ENCODE results near the gene PAK6.

The PAK6 gene

DNA sequence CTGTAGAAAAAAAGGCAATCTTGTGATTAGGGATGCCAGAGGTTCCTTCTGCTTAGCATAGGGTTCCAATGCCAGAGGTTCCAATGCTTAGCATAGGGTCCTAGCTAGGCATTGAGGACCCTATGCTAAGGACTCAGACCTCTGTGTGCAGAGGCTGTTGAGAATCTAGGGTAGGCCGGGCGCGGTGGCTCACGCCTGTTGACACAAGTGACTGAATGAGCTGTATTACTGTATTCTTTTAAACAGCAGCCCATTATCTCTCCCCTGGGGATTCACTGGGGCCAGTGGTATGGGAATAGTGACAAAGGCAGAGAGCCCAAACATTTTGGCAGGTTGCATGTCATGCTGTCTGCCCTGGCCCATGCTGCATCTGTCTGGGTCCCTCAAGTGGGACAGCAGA lies 16.2 kb downstream of the PAK6 start:
- Histone ChIP-seq H3K4ac (ENCODE audit: low read depth, low read length) (no peak overlapping the region), H2AK5ac (ENCODE audit: low read length) (no peak overlapping the region), H4K5ac (ENCODE audit: low read length) (no peak overlapping the region), H3K27ac (ENCODE audit: low read depth, low read length) (no peak overlapping the region), H3K79me1 (ENCODE audit: low read length) (no peaks in the 10 kb centered on the region), H3K4me3 (ENCODE audit: low read length) (no peak overlapping the region), H3K23ac (ENCODE audit: low read length) (no peak overlapping the region), H3K9ac (ENCODE audit: low read length) (no peak overlapping the region), H2BK120ac (ENCODE audit: low read depth, low read length) (no peak overlapping the region), H3K36me3 (ENCODE audit: control insufficient read depth, insufficient read depth, low read length) (no peaks in the 10 kb centered on the region), H3K27me3 (ENCODE audit: insufficient read depth, low read length, poor library complexity) (peaks cover 12% of the 10 kb centered on the region), H3K18ac (ENCODE audit: low read length) (no peak overlapping the region), H3K4me2 (ENCODE audit: low read length) (no peak overlapping the region), H3K4me1 (ENCODE audit: control insufficient read depth, low read depth, low read length) (peaks cover 11% of the 10 kb centered on the region), H4K8ac (ENCODE audit: low read depth, low read length) (no peak overlapping the region), H3K56ac (ENCODE audit: low read length) (no peak overlapping the region), H3K79me2 (ENCODE audit: control insufficient read depth, insufficient read depth, low read length) (no peaks in the 10 kb centered on the region), H2BK15ac (replicated peaks; ENCODE audit: low read depth) (no peak overlapping the region), H2BK5ac (ENCODE audit: low read length) (no peak overlapping the region)
- no peak for DNase-seq
- WGBS (ENCODE audit: extremely low coverage, insufficient coverage, low lambda C conversion rate) = no CpG with 5 or more reads among the region's 4 CpGs

- H4K8ac ChIP-seq (ENCODE audit: low read depth, low read length) = no peak overlapping the region
- no CpG with 5 or more reads among the region's 17 CpGs for WGBS (ENCODE audit: extremely low coverage, insufficient coverage, low lambda C conversion rate)
- H3K23ac ChIP-seq (ENCODE audit: low read length) = no peak overlapping the region
- H2AK5ac ChIP-seq (ENCODE audit: low read length) = no peak overlapping the region
- H3K4me1 ChIP-seq (ENCODE audit: control insufficient read depth, low read depth, low read length) = peaks cover 11% of the 10 kb centered on the region
- H3K4ac ChIP-seq (ENCODE audit: low read depth, low read length) = no peak overlapping the region
- peak; percentile 66 for DNase-seq
- no peak overlapping the region for H3K27ac ChIP-seq (ENCODE audit: low read depth, low read length)
- H3K79me1 ChIP-seq (ENCODE audit: low read length) = no peaks in the 10 kb centered on the region
- H3K36me3 ChIP-seq (ENCODE audit: control insufficient read depth, insufficient read depth, low read length) = no peaks in the 10 kb centered on the region
- no peak overlapping the region for H3K18ac ChIP-seq (ENCODE audit: low read length)
- H3K27me3 ChIP-seq (ENCODE audit: insufficient read depth, low read length, poor library complexity) = peaks cover 11% of the 10 kb centered on the region
- no peak overlapping the region for H3K4me3 ChIP-seq (ENCODE audit: low read length)
- H3K56ac ChIP-seq (ENCODE audit: low read length) = no peak overlapping the region
- H2BK5ac ChIP-seq (ENCODE audit: low read length) = no peak overlapping the region
- H2BK15ac ChIP-seq (replicated peaks; ENCODE audit: low read depth) = no peak overlapping the region
- H3K79me2 ChIP-seq (ENCODE audit: control insufficient read depth, insufficient read depth, low read length) = no peaks in the 10 kb centered on the region
- no peak overlapping the region for H4K5ac ChIP-seq (ENCODE audit: low read length)
- H3K4me2 ChIP-seq (ENCODE audit: low read length) = no peak overlapping the region
- H2BK120ac ChIP-seq (ENCODE audit: low read depth, low read length) = no peak overlapping the region
- H3K9ac ChIP-seq (ENCODE audit: low read length) = no peak overlapping the region
These were observed 17.9 kb downstream of the PAK6 start for GRCh38 chr15:40256638-40257235.

GRCh38 chr15:40257656-40258450 lies 19.0 kb downstream of the PAK6 start:
- no peak overlapping the region for H2BK15ac ChIP-seq (replicated peaks; ENCODE audit: low read depth)
- H3K23ac ChIP-seq (ENCODE audit: low read length) = no peak overlapping the region
- no peak overlapping the region for H2BK120ac ChIP-seq (ENCODE audit: low read depth, low read length)
- no peak overlapping the region for H3K4ac ChIP-seq (ENCODE audit: low read depth, low read length)
- H3K4me3 ChIP-seq (ENCODE audit: low read length) = no peak overlapping the region
- peaks cover 11% of the 10 kb centered on the region for H3K4me1 ChIP-seq (ENCODE audit: control insufficient read depth, low read depth, low read length)
- H3K79me1 ChIP-seq (ENCODE audit: low read length) = no peaks in the 10 kb centered on the region
- no peak overlapping the region for H4K8ac ChIP-seq (ENCODE audit: low read depth, low read length)
- peak; percentile 73 for DNase-seq
- H2BK5ac ChIP-seq (ENCODE audit: low read length) = no peak overlapping the region
- H3K9ac ChIP-seq (ENCODE audit: low read length) = no peak overlapping the region
- H3K36me3 ChIP-seq (ENCODE audit: control insufficient read depth, insufficient read depth, low read length) = no peaks in the 10 kb centered on the region
- peak overlapping the region; percentile 30 for H3K56ac ChIP-seq (ENCODE audit: low read length)
- H2AK5ac ChIP-seq (ENCODE audit: low read length) = no peak overlapping the region
- H3K4me2 ChIP-seq (ENCODE audit: low read length) = no peak overlapping the region
- no peak overlapping the region for H4K5ac ChIP-seq (ENCODE audit: low read length)
- H3K27me3 ChIP-seq (ENCODE audit: insufficient read depth, low read length, poor library complexity) = peaks cover 4% of the 10 kb centered on the region
- WGBS (ENCODE audit: extremely low coverage, insufficient coverage, low lambda C conversion rate) = no CpG with 5 or more reads among the region's 9 CpGs
- H3K79me2 ChIP-seq (ENCODE audit: control insufficient read depth, insufficient read depth, low read length) = no peaks in the 10 kb centered on the region
- no peak overlapping the region for H3K18ac ChIP-seq (ENCODE audit: low read length)
- H3K27ac ChIP-seq (ENCODE audit: low read depth, low read length) = no peak overlapping the region

DNA sequence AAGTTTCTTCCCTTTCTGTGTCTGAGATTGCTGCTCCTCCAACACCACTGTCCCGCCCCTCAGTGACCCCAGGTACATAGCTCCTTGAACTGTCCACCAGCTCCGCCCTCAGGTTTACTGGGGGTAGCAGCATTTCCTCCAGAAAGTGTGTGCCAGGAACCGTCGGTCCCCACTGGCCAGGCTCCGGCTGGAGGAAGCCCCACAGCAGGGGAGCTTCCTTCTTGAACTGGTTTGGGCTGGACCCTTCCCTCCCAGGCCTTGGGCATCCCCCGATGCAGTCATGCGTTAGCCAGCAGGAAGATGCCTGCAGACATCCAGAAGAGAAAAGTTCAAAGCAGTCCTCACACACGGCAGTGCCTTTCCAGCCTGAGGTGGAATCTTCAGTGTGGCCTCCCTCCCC lies 19.7 kb downstream of the PAK6 start:
- no CpG with 5 or more reads among the region's 8 CpGs for WGBS (ENCODE audit: extremely low coverage, insufficient coverage, low lambda C conversion rate)
- Histone ChIP-seq H3K18ac (ENCODE audit: low read length) (no peak overlapping the region), H3K79me2 (ENCODE audit: control insufficient read depth, insufficient read depth, low read length) (no peaks in the 10 kb centered on the region), H3K4me2 (ENCODE audit: low read length) (no peak overlapping the region), H3K36me3 (ENCODE audit: control insufficient read depth, insufficient read depth, low read length) (no peaks in the 10 kb centered on the region), H3K9ac (ENCODE audit: low read length) (no peak overlapping the region), H3K27ac (ENCODE audit: low read depth, low read length) (no peak overlapping the region), H2BK5ac (ENCODE audit: low read length) (no peak overlapping the region), H3K4ac (ENCODE audit: low read depth, low read length) (no peak overlapping the region), H3K4me3 (ENCODE audit: low read length) (no peak overlapping the region), H2AK5ac (ENCODE audit: low read length) (no peak overlapping the region), H3K79me1 (ENCODE audit: low read length) (no peaks in the 10 kb centered on the region), H4K8ac (ENCODE audit: low read depth, low read length) (no peak overlapping the region), H3K56ac (ENCODE audit: low read length) (peak overlapping the region; percentile 58), H2BK15ac (replicated peaks; ENCODE audit: low read depth) (no peak overlapping the region), H3K23ac (ENCODE audit: low read length) (no peak overlapping the region), H4K5ac (ENCODE audit: low read length) (no peak overlapping the region), H2BK120ac (ENCODE audit: low read depth, low read length) (no peak overlapping the region), H3K4me1 (ENCODE audit: control insufficient read depth, low read depth, low read length) (peaks cover 11% of the 10 kb centered on the region), H3K27me3 (ENCODE audit: insufficient read depth, low read length, poor library complexity) (peaks cover 1% of the 10 kb centered on the region)
- DNase-seq = peak; percentile 89

DNA sequence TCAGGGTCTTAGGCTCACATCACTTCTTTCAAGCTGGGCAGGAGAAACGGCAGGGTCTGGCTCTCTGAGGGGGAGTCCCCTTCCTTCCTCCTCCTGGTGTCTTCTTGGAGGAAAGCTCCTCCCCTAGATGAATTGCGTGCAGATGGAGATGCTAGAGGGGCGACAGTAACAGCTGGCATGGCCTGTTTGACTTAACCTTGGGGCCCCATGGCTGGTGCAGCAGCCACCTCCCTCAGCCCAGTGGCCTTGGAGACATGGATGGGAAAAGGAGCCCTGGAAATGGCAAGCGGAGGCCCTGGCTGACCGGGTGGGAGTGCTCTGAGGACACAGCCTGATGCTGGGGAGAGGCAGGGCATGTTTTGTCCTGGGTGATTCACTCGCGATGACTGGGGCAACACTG lies 20.2 kb downstream of the PAK6 start:
- H3K4me1 ChIP-seq (ENCODE audit: control insufficient read depth, low read depth, low read length) = peaks cover 11% of the 10 kb centered on the region
- H3K18ac ChIP-seq (ENCODE audit: low read length) = no peak overlapping the region
- H3K9ac ChIP-seq (ENCODE audit: low read length) = no peak overlapping the region
- H3K4me2 ChIP-seq (ENCODE audit: low read length) = no peak overlapping the region
- H2BK15ac ChIP-seq (replicated peaks; ENCODE audit: low read depth) = no peak overlapping the region
- no peak overlapping the region for H2AK5ac ChIP-seq (ENCODE audit: low read length)
- no peak overlapping the region for H4K5ac ChIP-seq (ENCODE audit: low read length)
- DNase-seq = no peak
- H4K8ac ChIP-seq (ENCODE audit: low read depth, low read length) = no peak overlapping the region
- no peaks in the 10 kb centered on the region for H3K79me2 ChIP-seq (ENCODE audit: control insufficient read depth, insufficient read depth, low read length)
- WGBS (ENCODE audit: extremely low coverage, insufficient coverage, low lambda C conversion rate) = no CpG with 5 or more reads among the region's 7 CpGs
- no peak overlapping the region for H3K4ac ChIP-seq (ENCODE audit: low read depth, low read length)
- H3K79me1 ChIP-seq (ENCODE audit: low read length) = no peaks in the 10 kb centered on the region
- peak overlapping the region; percentile 58 for H3K56ac ChIP-seq (ENCODE audit: low read length)
- no peaks in the 10 kb centered on the region for H3K36me3 ChIP-seq (ENCODE audit: control insufficient read depth, insufficient read depth, low read length)
- no peak overlapping the region for H2BK120ac ChIP-seq (ENCODE audit: low read depth, low read length)
- H3K27me3 ChIP-seq (ENCODE audit: insufficient read depth, low read length, poor library complexity) = no peaks in the 10 kb centered on the region
- no peak overlapping the region for H2BK5ac ChIP-seq (ENCODE audit: low read length)
- no peak overlapping the region for H3K4me3 ChIP-seq (ENCODE audit: low read length)
- no peak overlapping the region for H3K23ac ChIP-seq (ENCODE audit: low read length)
- no peak overlapping the region for H3K27ac ChIP-seq (ENCODE audit: low read depth, low read length)

Measured in mesendoderm (in vitro differentiated cells).